Activated T-helper 2 cell treated with anti-CD3 and anti-CD28 coated beads, Interferon-gamma antibody, Interleukin-2, Interleukin-4, amounts not matched to agents 10 μg/mL and 5 μg/mL and 100 μg/mL, durations not matched to agents 14 hours and 24 hours and 36 hours (primary cell): ENCODE measurements around the gene RSAD1. TPM values are rescaled to one million over a fixed set of nuclear protein-coding genes. Genes with fewer than 3 reads are reported as not detected.
A peak's percentile ranks its signal among the peaks of the same experiment; 100 is the strongest.

Source experiments
- DNase-seq: peaks from one replicate; pipeline ENCODE4 v3.0.0; 2021; ENCODE audit warnings: low spot score
- H3K27ac Mint-ChIP-seq: one replicate; pipeline ENCODE4 v1.8.0; 2021; ENCODE audit warnings: mixed read lengths
- H3K27me3 Mint-ChIP-seq: one replicate; pipeline ENCODE4 v1.8.0; 2021; ENCODE audit warnings: low read depth, mixed read lengths
- H3K36me3 Mint-ChIP-seq: one replicate; pipeline ENCODE4 v1.8.0; 2021; ENCODE audit warnings: low read depth, mixed read lengths
- H3K4me1 Mint-ChIP-seq: one replicate; pipeline ENCODE4 v1.8.0; 2021; ENCODE audit warnings: low read depth, mixed read lengths
- H3K4me3 Mint-ChIP-seq: one replicate; pipeline ENCODE4 v1.8.0; 2021; ENCODE audit warnings: low read depth, mild to moderate bottlenecking, moderate library complexity, mixed read lengths
- H3K9me3 Mint-ChIP-seq: one replicate; pipeline ENCODE4 v1.8.0; 2021; ENCODE audit warnings: mixed read lengths
- intact Hi-C: fragments of 100-400 bp; cut with micrococcal nuclease; formaldehyde crosslinking; loops from one replicate; pipeline ENCODE4 v1.15.1; 2023
- total RNA-seq: library from RNA; stranded (reverse); gene quantifications from 2 replicates; pipeline ENCODE4 v1.2.3, GENCODE V29; 2022

The RSAD1 gene
- total RNA-seq, 1 donor from 2014 or later, result 56.8 TPM

DNA sequence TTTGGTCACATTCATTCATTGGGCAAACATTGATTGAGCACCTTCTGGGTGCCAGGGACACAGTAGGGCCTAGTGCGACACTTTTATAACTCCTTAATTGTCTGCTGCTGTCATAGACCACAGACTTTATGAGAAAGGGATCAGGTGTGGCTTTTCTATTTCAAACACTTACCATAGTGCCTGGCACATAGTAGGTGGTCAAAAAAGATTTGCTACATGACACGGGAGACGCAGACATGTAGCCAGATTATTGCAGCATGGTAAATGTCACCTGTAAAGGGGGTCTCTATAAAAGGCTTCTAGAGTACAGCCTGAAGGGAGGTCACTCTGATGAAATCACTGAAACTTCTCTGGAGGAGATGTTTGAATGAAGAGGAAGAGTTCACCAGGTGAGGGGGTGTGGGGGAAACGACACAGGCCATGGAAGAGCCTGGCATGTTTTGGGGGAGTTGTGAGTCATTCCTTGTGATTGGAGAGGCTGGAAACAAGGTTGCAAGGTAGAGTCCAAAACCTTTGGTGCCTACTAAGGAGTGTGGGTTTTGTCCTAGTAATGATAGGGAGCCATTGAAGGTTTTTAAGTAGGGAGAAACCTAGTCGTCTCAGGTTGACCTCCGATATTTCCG, 1.6 kb downstream of the RSAD1 start:
- intact Hi-C loops, result loop anchor here (5.0 to 10.0 kb wide), 2 partner anchors 147 to 225 kb away; partner anchors contain the start of gene ANKRD40
- peaks cover 18% of the 10 kb centered on the region for H3K4me1 Mint-ChIP-seq
- no peak for DNase-seq

DNA sequence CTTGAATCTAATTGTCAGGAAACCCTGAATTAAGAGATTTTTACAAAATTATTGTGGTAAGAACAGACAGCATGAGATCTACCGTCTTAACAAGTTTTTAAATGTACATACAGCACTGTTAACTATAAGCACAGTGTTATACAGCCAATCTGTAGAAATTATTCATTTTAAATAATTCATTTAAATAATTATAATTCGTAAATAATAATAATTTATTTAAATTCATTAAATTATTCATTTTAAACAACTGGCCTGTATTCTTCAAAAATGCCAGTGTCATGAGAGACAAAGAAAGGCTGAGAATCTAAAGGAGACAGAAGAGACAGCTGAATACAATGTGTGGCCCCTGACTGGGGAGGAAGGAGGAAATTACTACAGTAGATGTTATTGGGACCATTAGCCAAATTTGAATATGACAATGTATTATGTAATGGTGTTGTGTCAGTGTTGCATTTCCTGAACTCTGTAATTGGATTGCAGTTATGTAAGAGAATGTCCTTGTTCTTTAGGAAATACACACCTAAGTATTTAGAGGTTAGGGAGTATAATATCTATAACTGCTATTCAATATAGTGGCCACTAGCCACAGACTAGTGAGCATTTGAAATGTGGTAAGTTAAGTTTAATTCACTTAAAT, 2.3 kb downstream of the RSAD1 start:
- Mint-ChIP-seq H3K27me3 (peaks cover 4% of the 10 kb centered on the region), H3K36me3 (peaks cover 36% of the 10 kb centered on the region), H3K4me3 (no peak overlapping the region), H3K4me1 (peaks cover 18% of the 10 kb centered on the region), H3K9me3 (no peaks in the 10 kb centered on the region), H3K27ac (no peak overlapping the region)
- no peak for DNase-seq
- intact Hi-C loops, result loop anchor here (5.0 to 10.0 kb wide), 2 partner anchors 146 to 224 kb away; partner anchors contain the start of gene ANKRD40

More for the DNA sequence above, 1.6 kb downstream of the RSAD1 start:
- peaks cover 4% of the 10 kb centered on the region for H3K27me3 Mint-ChIP-seq
- H3K27ac Mint-ChIP-seq, result no peak overlapping the region
- H3K4me3 Mint-ChIP-seq, result peak overlapping the region; percentile 84
- peaks cover 31% of the 10 kb centered on the region for H3K36me3 Mint-ChIP-seq
- no peaks in the 10 kb centered on the region for H3K9me3 Mint-ChIP-seq

DNA sequence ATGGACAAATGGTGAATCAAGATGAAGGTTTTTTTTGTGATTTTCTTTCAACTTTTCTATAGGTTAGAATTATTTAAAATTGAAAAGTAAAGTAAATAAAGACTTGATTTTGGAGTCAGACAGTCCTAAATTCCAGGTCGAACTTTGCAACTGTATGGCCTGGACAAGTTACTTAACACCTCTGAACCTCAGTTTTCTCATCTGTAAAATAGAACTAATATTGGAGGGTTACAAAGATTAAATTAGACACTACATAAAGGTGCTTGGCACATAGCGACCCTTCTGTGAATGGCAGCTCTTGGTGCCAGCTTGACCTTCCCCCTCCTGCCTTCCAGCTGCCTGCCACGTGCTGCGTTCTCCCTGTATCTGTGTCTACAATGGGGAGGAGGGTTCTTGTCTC, 3.0 kb downstream of the RSAD1 start:
- DNase-seq, result no peak
- H3K27ac Mint-ChIP-seq, result no peak overlapping the region
- no peaks in the 10 kb centered on the region for H3K9me3 Mint-ChIP-seq
- no peaks in the 10 kb centered on the region for H3K27me3 Mint-ChIP-seq
- H3K36me3 Mint-ChIP-seq, result peaks cover 36% of the 10 kb centered on the region
- no peak overlapping the region for H3K4me3 Mint-ChIP-seq
- intact Hi-C loops, result loop anchor here (1.0 to 10.0 kb wide), 3 partner anchors 61 to 223 kb away; partner anchors contain the start of gene ANKRD40
- peaks cover 18% of the 10 kb centered on the region for H3K4me1 Mint-ChIP-seq

- H3K4me1 Mint-ChIP-seq, result peaks cover 18% of the 10 kb centered on the region
- H3K9me3 Mint-ChIP-seq, result no peaks in the 10 kb centered on the region
- intact Hi-C loops, result loop anchor here (1.0 to 10.0 kb wide), 3 partner anchors 60 to 223 kb away; partner anchors contain the start of gene ANKRD40
- no peaks in the 10 kb centered on the region for H3K27me3 Mint-ChIP-seq
- DNase-seq, result no peak
- peaks cover 36% of the 10 kb centered on the region for H3K36me3 Mint-ChIP-seq
- H3K4me3 Mint-ChIP-seq, result no peak overlapping the region
- no peak overlapping the region for H3K27ac Mint-ChIP-seq
Measured at GRCh38 chr17:50482110-50482509, 3.5 kb downstream of the RSAD1 start.

DNA sequence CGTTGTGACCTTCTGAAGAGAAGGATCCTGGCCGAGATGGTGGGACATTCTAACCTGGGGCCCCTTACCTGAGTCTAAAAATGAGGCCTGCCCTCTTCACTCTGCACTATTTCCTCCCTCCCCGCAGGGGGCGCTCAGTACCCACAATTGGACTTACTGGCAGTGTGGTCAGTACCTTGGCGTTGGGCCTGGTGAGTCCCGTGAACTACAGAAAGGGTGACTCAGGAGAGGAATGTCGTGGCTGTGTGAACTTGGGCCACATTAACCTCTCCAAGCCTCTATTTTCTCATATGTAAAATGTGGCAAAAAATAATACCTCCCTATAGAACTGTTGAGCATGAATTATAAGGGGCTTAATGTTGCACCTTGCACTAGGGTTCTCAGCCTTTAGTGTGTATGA, 3.9 kb downstream of the RSAD1 start:
- Mint-ChIP-seq H3K27ac (peak overlapping the region; percentile 63), H3K4me3 (no peak overlapping the region)

GRCh38 chr17:50483266-50483665, 4.6 kb downstream of the RSAD1 start:
- H3K36me3 Mint-ChIP-seq, result peaks cover 36% of the 10 kb centered on the region
- intact Hi-C loops, result loop anchor here (5.0 to 10.0 kb wide), 2 partner anchors 144 to 222 kb away; partner anchors contain the start of gene ANKRD40
- no peaks in the 10 kb centered on the region for H3K27me3 Mint-ChIP-seq

More for the DNA sequence above, 3.9 kb downstream of the RSAD1 start:
- intact Hi-C loops, result loop anchor here (1.0 to 10.0 kb wide), 3 partner anchors 60 to 222 kb away; partner anchors contain the start of gene ANKRD40
- Mint-ChIP-seq H3K4me1 (peaks cover 18% of the 10 kb centered on the region), H3K27me3 (no peaks in the 10 kb centered on the region), H3K9me3 (no peaks in the 10 kb centered on the region), H3K36me3 (peaks cover 36% of the 10 kb centered on the region)
- peak; percentile 64 for DNase-seq

DNA sequence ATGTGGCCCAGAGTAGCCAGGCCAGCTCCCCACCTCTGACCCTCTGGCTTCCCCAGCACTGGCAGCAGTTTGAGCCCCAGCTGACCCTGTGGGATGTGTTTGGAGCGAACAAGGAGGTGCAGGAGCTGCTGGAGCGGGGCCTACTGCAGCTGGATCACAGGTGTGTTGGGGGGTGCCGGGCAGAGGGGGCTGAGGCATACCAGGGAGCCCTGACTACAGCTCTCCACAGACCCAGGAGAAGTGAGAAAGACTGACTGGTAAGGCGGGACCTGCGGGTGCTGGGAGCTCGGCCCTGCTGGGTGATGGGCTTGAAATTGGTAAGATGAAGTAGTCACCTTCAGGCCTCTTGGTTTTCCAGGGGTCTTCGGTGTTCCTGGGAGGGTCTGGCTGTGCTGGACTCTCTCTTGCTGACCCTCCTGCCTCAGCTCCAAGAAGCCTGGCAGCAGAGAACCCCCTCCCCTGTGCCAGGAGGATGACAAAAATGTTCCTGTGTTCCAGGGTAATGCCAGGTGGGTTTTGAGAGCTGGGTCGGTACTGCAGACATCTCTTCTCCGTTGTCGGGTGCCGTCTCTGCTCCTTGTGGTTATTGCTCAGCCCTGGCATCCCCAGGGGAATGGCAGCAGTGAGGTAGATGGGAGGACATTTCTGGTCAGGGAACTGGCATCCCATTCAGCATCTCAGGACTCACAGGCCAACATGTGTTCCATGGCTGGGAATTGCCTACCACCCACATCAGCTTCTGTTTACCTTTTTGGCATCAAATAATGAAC, 5.9 kb downstream of the RSAD1 start:
- peaks cover 11% of the 10 kb centered on the region for H3K4me1 Mint-ChIP-seq
- DNase-seq, result no peak
- no peaks in the 10 kb centered on the region for H3K27me3 Mint-ChIP-seq
- intact Hi-C loops, result loop anchor here (5.0 to 10.0 kb wide), 2 partner anchors 143 to 220 kb away; partner anchors contain the start of gene ANKRD40
- no peak overlapping the region for H3K27ac Mint-ChIP-seq
- H3K9me3 Mint-ChIP-seq, result no peaks in the 10 kb centered on the region
- H3K36me3 Mint-ChIP-seq, result peaks cover 34% of the 10 kb centered on the region
- no peak overlapping the region for H3K4me3 Mint-ChIP-seq

More at GRCh38 chr17:50483266-50483665, 4.6 kb downstream of the RSAD1 start:
- Mint-ChIP-seq H3K9me3 (no peaks in the 10 kb centered on the region), H3K4me3 (no peak overlapping the region), H3K27ac (no peak overlapping the region), H3K4me1 (peaks cover 15% of the 10 kb centered on the region)
- DNase-seq, result no peak

GRCh38 chr17:50487213-50488096, 8.8 kb downstream of the RSAD1 start:
- Mint-ChIP-seq H3K36me3 (peaks cover 29% of the 10 kb centered on the region), H3K27ac (no peak overlapping the region), H3K27me3 (no peaks in the 10 kb centered on the region), H3K4me1 (peaks cover 4% of the 10 kb centered on the region), H3K4me3 (no peak overlapping the region), H3K9me3 (no peaks in the 10 kb centered on the region)
- intact Hi-C loops, result loop anchor here (10.0 kb wide), 1 partner anchor 217 kb away; the partner anchor contains the start of gene ANKRD40
- DNase-seq, result no peak

- DNase-seq, result no peak
- intact Hi-C loops, result loop anchor here (10.0 kb wide), 1 partner anchor 216 kb away; the partner anchor contains the start of gene ANKRD40
- Mint-ChIP-seq H3K9me3 (no peaks in the 10 kb centered on the region), H3K27me3 (peaks cover 1% of the 10 kb centered on the region), H3K4me3 (no peak overlapping the region), H3K4me1 (no peaks in the 10 kb centered on the region), H3K36me3 (peaks cover 16% of the 10 kb centered on the region), H3K27ac (no peak overlapping the region)
Measured at GRCh38 chr17:50488880-50489279, 10.2 kb downstream of the RSAD1 start.

DNA sequence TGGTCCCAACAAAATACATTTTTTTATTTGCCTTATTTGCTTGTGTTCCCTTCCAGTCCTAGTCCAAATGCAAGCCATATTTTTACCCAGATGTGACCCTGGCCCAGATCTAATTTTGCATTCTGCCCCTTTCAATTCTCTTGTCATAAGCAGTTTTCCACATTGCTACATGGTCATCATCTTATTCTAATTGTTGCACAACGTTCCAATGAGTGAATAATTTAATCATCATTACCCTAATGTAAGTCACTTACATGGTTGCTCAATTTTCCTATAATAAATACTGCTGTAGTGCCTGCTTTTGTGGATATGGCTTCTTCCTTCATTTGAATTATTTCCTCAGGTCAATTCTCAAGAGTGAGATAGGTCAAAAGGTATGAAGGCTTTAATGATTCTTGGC, 12.8 kb downstream of the RSAD1 start:
- H3K4me3 Mint-ChIP-seq, result no peak overlapping the region

DNA sequence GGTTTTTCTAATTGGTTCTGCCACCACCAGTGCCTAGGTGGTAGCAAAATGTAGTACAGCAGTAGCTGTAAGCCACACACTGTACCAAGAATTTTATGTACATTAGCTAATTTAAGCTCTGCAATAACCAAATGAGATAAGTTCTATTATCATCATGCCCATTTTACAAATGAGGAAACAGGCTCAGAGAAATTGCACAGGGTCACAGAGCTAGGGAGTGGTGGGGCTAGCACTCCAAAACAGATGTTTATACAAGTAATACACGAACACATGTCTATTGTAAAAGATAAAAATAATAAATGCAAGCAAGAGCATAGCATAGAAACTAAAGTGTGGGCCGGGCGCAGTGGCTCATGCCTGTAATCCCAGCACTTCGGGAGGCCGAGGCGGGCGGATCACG, 13.6 kb downstream of the RSAD1 start:
- intact Hi-C loops, result no loop called here

More for the DNA sequence above, 12.8 kb downstream of the RSAD1 start:
- intact Hi-C loops, result no loop called here
- H3K9me3 Mint-ChIP-seq, result no peaks in the 10 kb centered on the region
- H3K27ac Mint-ChIP-seq, result no peak overlapping the region
- H3K27me3 Mint-ChIP-seq, result peaks cover 2% of the 10 kb centered on the region
- DNase-seq, result no peak
- no peaks in the 10 kb centered on the region for H3K36me3 Mint-ChIP-seq
- no peaks in the 10 kb centered on the region for H3K4me1 Mint-ChIP-seq

GRCh38 chr17:50493744-50494143, 15.1 kb downstream of the RSAD1 start:
- no peaks in the 10 kb centered on the region for H3K36me3 Mint-ChIP-seq
- peaks cover 2% of the 10 kb centered on the region for H3K27me3 Mint-ChIP-seq
- DNase-seq, result no peak
- no peak overlapping the region for H3K4me3 Mint-ChIP-seq
- intact Hi-C loops, result no loop called here
- no peaks in the 10 kb centered on the region for H3K9me3 Mint-ChIP-seq
- H3K4me1 Mint-ChIP-seq, result no peaks in the 10 kb centered on the region
- no peak overlapping the region for H3K27ac Mint-ChIP-seq

More for the DNA sequence above, 13.6 kb downstream of the RSAD1 start:
- Mint-ChIP-seq H3K36me3 (no peaks in the 10 kb centered on the region), H3K27me3 (peaks cover 2% of the 10 kb centered on the region), H3K27ac (no peak overlapping the region), H3K9me3 (no peaks in the 10 kb centered on the region), H3K4me3 (no peak overlapping the region), H3K4me1 (no peaks in the 10 kb centered on the region)
- no peak for DNase-seq
